HEK293 (cell line): Measurements from ENCODE around the gene MBD1.
A peak's percentile ranks its signal among the peaks of the same experiment; 100 is the strongest.

Source experiments
- FEZF1 ChIP-seq: fragments of 450-650 bp; formaldehyde crosslinking; IDR thresholded peaks from 2 replicates; pipeline ENCODE4 v1.5.1; 2016; ENCODE audit warnings: missing biosample characterization, missing genetic modification characterization
- GFI1B ChIP-seq: fragments of 450-650 bp; formaldehyde crosslinking; IDR thresholded peaks from 2 replicates; pipeline ENCODE4 v1.5.1; 2016; ENCODE audit warnings: missing biosample characterization, missing genetic modification characterization
- GLIS1 ChIP-seq: fragments of 450-650 bp; formaldehyde crosslinking; IDR thresholded peaks from 2 replicates; pipeline ENCODE4 v1.5.1; 2016; ENCODE audit warnings: missing biosample characterization, missing genetic modification characterization
- RBAK ChIP-seq: fragments of 450-650 bp; formaldehyde crosslinking; IDR thresholded peaks from 2 replicates; pipeline ENCODE4 v1.5.1; 2016; ENCODE audit warnings: missing biosample characterization, missing genetic modification characterization
- ZNF133 ChIP-seq: fragments of 450-650 bp; formaldehyde crosslinking; IDR thresholded peaks from 2 replicates; pipeline ENCODE4 v1.5.1; 2016; ENCODE audit warnings: missing biosample characterization, missing genetic modification characterization
- ZNF140 ChIP-seq: fragments of 450-650 bp; formaldehyde crosslinking; IDR thresholded peaks from 2 replicates; pipeline ENCODE4 v1.5.1; 2016; ENCODE audit warnings: missing biosample characterization, missing genetic modification characterization
- ZNF146 ChIP-seq: fragments of 450-650 bp; formaldehyde crosslinking; IDR thresholded peaks from 2 replicates; pipeline ENCODE4 v1.5.1; 2016; ENCODE audit warnings: missing biosample characterization, missing genetic modification characterization
- ZNF155 ChIP-seq: fragments of 450-650 bp; formaldehyde crosslinking; IDR thresholded peaks from 2 replicates; pipeline ENCODE4 v1.5.1; 2016; ENCODE audit warnings: missing biosample characterization, missing genetic modification characterization
- ZNF157 ChIP-seq: fragments of 450-650 bp; formaldehyde crosslinking; IDR thresholded peaks from 2 replicates; pipeline ENCODE4 v1.5.1; 2016; ENCODE audit warnings: missing biosample characterization, missing genetic modification characterization
- ZNF169 ChIP-seq: fragments of 450-650 bp; formaldehyde crosslinking; IDR thresholded peaks from 2 replicates; pipeline ENCODE4 v1.5.1; 2016; ENCODE audit warnings: missing biosample characterization, missing genetic modification characterization
- ZNF2 ChIP-seq: fragments of 450-650 bp; formaldehyde crosslinking; IDR thresholded peaks from 2 replicates; pipeline ENCODE4 v1.5.1; 2016; ENCODE audit warnings: missing biosample characterization, missing genetic modification characterization
- ZNF23 ChIP-seq: fragments of 450-650 bp; formaldehyde crosslinking; IDR thresholded peaks from 2 replicates; pipeline ENCODE4 v1.5.1; 2016; ENCODE audit warnings: missing biosample characterization, missing genetic modification characterization, borderline replicate concordance
- ZNF302 ChIP-seq: fragments of 450-650 bp; formaldehyde crosslinking; IDR thresholded peaks from 2 replicates; pipeline ENCODE4 v1.5.1; 2016; ENCODE audit warnings: missing biosample characterization, missing genetic modification characterization, low read depth
- ZNF335 ChIP-seq: fragments of 450-650 bp; formaldehyde crosslinking; conservative IDR thresholded peaks from 2 replicates; pipeline ENCODE4 v1.5.1; 2016; ENCODE audit warnings: missing biosample characterization, missing genetic modification characterization
- ZNF416 ChIP-seq: fragments of 450-650 bp; formaldehyde crosslinking; IDR thresholded peaks from 2 replicates; pipeline ENCODE4 v1.5.1; 2016; ENCODE audit warnings: missing biosample characterization, missing genetic modification characterization
- ZNF555 ChIP-seq: fragments of 450-650 bp; formaldehyde crosslinking; conservative IDR thresholded peaks from 2 replicates; pipeline ENCODE4 v1.5.1; 2017; ENCODE audit warnings: missing biosample characterization, mild to moderate bottlenecking, missing genetic modification characterization, inconsistent platforms
- ZNF596 ChIP-seq: fragments of 450-650 bp; IDR thresholded peaks from 2 replicates; pipeline ENCODE4 v1.5.0; 2018; ENCODE audit warnings: missing biosample characterization, mild to moderate bottlenecking, missing genetic modification characterization, moderate library complexity
- ZNF610 ChIP-seq: fragments of 450-650 bp; formaldehyde crosslinking; IDR thresholded peaks from 2 replicates; pipeline ENCODE4 v1.5.1; 2016; ENCODE audit warnings: missing biosample characterization, missing genetic modification characterization, borderline replicate concordance
- ZNF621 ChIP-seq: fragments of 450-650 bp; formaldehyde crosslinking; IDR thresholded peaks from 2 replicates; pipeline ENCODE4 v1.5.1; 2017; ENCODE audit warnings: missing biosample characterization, missing genetic modification characterization
- ZNF623 ChIP-seq: fragments of 450-650 bp; formaldehyde crosslinking; IDR thresholded peaks from 2 replicates; pipeline ENCODE4 v1.5.1; 2016; ENCODE audit warnings: missing biosample characterization, missing genetic modification characterization
- ZNF747 ChIP-seq: fragments of 450-650 bp; formaldehyde crosslinking; IDR thresholded peaks from 2 replicates; pipeline ENCODE4 v1.5.1; 2016; ENCODE audit warnings: missing biosample characterization, missing genetic modification characterization
- TF ChIP-seq, protein P1 (sequence below): fragments of 450-650 bp; formaldehyde crosslinking; IDR thresholded peaks from 2 replicates; pipeline ENCODE4 v1.5.0; 2017; ENCODE audit warnings: missing biosample characterization, missing genetic modification characterization, borderline replicate concordance
- TF ChIP-seq, protein P2 (sequence below): fragments of 450-650 bp; formaldehyde crosslinking; IDR thresholded peaks from 2 replicates; pipeline ENCODE4 v1.5.1; 2016; ENCODE audit warnings: missing biosample characterization, missing genetic modification characterization
- TF ChIP-seq, protein P3 (sequence below): fragments of 450-650 bp; formaldehyde crosslinking; conservative IDR thresholded peaks from 2 replicates; pipeline ENCODE4 v1.5.1; 2016; ENCODE audit warnings: low read depth, missing biosample characterization, missing genetic modification characterization
- TF ChIP-seq, protein P4 (sequence below): fragments of 450-650 bp; formaldehyde crosslinking; IDR thresholded peaks from 2 replicates; pipeline ENCODE4 v1.5.1; 2016; ENCODE audit warnings: missing biosample characterization, missing genetic modification characterization
- TF ChIP-seq, protein P5 (sequence below): fragments of 450-650 bp; formaldehyde crosslinking; IDR thresholded peaks from 2 replicates; pipeline ENCODE4 v1.5.1; 2016; ENCODE audit warnings: missing biosample characterization, missing genetic modification characterization

MBD1 gene

DNA sequence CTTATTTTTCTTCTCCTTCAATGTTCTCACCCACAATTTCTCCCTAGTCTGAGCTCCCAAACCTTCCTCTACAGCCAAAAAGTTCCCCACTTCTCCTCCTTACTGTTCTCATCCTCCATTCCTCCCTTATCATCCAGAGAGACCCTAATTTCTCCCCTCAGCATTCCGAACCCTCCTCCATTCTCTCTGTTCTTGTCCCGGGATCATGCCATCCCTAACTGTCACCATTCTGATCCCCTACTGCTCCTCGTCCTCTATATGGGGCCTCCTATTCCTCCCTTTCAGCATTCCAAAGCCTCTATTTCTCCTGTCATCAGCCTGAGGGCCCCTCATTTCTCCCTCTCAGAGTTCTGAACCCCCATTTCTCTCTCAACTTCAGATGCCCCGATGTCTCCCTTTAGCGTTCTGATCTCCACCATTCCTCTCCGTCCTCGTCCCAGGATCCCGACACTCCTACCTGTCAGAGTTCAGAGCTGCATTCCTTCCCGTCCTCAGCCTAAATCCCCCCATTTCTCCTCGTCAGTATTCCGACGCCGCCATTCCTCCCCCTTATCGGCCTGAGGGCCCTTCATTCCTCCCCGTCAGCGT lies 522 bp downstream of the MBD1 start (continued):
- TF ChIP-seq ZNF596 (no peak), ZNF335 (tag by site-specific recombination) (no peak), RBAK (tag by site-specific recombination) (0 out of 2 replicates have a peak, but pooled peaks have one; percentile 9), ZNF140 (tag by site-specific recombination) (no peak), ZNF610 (tag by site-specific recombination) (no peak), ZNF747 (tag by site-specific recombination) (no peak), ZNF2 (no peak), ZNF133 (tag by site-specific recombination) (no peak; the same call in 1 of the 2 replicates), ZNF416 (tag by site-specific recombination) (peak; percentile 73; the same call in 1 of the 2 replicates), GLIS1 (tag by site-specific recombination) (no peak), ZNF146 (tag by site-specific recombination) (0 out of 2 replicates have a peak, but pooled peaks have one; percentile 7), ZNF155 (tag by site-specific recombination) (no peak; the same call in 1 of the 2 replicates), GFI1B (tag by site-specific recombination) (no peak), ZNF157 (tag by site-specific recombination) (peak; percentile 36; the same call in 1 of the 2 replicates), FEZF1 (tag by site-specific recombination) (0 out of 2 replicates have a peak, but pooled peaks have one; percentile 1), ZNF621 (tag by site-specific recombination) (no peak), ZNF555 (tag by site-specific recombination) (no peak), ZNF623 (tag by site-specific recombination) (peak; percentile 31; the same call in 1 of the 2 replicates), ZNF169 (0 out of 2 replicates have a peak, but pooled peaks have one; percentile 4), ZNF302 (tag by site-specific recombination) (0 out of 2 replicates have a peak, but pooled peaks have one; percentile 10), ZNF23 (tag by site-specific recombination) (no peak)
- TF ChIP-seq, protein P1, sequence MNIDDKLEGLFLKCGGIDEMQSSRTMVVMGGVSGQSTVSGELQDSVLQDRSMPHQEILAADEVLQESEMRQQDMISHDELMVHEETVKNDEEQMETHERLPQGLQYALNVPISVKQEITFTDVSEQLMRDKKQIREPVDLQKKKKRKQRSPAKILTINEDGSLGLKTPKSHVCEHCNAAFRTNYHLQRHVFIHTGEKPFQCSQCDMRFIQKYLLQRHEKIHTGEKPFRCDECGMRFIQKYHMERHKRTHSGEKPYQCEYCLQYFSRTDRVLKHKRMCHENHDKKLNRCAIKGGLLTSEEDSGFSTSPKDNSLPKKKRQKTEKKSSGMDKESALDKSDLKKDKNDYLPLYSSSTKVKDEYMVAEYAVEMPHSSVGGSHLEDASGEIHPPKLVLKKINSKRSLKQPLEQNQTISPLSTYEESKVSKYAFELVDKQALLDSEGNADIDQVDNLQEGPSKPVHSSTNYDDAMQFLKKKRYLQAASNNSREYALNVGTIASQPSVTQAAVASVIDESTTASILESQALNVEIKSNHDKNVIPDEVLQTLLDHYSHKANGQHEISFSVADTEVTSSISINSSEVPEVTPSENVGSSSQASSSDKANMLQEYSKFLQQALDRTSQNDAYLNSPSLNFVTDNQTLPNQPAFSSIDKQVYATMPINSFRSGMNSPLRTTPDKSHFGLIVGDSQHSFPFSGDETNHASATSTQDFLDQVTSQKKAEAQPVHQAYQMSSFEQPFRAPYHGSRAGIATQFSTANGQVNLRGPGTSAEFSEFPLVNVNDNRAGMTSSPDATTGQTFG (tag by site-specific recombination), result 0 out of 2 replicates have a peak, but pooled peaks have one; percentile 46
- TF ChIP-seq, protein P2, sequence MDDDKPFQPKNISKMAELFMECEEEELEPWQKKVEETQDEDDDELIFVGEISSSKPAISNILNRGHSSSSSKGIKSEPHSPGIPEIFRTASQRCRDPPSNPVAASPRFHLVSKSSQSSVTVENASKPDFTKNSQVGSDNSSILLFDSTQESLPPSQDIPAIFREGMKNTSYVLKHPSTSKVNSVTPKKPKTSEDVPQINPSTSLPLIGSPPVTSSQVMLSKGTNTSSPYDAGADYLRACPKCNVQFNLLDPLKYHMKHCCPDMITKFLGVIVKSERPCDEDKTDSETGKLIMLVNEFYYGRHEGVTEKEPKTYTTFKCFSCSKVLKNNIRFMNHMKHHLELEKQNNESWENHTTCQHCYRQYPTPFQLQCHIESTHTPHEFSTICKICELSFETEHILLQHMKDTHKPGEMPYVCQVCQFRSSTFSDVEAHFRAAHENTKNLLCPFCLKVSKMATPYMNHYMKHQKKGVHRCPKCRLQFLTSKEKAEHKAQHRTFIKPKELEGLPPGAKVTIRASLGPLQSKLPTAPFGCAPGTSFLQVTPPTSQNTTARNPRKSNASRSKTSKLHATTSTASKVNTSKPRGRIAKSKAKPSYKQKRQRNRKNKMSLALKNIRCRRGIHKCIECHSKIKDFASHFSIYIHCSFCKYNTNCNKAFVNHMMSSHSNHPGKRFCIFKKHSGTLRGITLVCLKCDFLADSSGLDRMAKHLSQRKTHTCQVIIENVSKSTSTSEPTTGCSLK (tag by site-specific recombination), result 0 out of 2 replicates have a peak, but pooled peaks have one; percentile 17
- TF ChIP-seq, protein P3, sequence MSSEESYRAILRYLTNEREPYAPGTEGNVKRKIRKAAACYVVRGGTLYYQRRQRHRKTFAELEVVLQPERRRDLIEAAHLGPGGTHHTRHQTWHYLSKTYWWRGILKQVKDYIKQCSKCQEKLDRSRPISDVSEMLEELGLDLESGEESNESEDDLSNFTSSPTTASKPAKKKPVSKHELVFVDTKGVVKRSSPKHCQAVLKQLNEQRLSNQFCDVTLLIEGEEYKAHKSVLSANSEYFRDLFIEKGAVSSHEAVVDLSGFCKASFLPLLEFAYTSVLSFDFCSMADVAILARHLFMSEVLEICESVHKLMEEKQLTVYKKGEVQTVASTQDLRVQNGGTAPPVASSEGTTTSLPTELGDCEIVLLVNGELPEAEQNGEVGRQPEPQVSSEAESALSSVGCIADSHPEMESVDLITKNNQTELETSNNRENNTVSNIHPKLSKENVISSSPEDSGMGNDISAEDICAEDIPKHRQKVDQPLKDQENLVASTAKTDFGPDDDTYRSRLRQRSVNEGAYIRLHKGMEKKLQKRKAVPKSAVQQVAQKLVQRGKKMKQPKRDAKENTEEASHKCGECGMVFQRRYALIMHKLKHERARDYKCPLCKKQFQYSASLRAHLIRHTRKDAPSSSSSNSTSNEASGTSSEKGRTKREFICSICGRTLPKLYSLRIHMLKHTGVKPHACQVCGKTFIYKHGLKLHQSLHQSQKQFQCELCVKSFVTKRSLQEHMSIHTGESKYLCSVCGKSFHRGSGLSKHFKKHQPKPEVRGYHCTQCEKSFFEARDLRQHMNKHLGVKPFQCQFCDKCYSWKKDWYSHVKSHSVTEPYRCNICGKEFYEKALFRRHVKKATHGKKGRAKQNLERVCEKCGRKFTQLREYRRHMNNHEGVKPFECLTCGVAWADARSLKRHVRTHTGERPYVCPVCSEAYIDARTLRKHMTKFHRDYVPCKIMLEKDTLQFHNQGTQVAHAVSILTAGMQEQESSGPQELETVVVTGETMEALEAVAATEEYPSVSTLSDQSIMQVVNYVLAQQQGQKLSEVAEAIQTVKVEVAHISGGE, result no peak
- TF ChIP-seq, protein P4, sequence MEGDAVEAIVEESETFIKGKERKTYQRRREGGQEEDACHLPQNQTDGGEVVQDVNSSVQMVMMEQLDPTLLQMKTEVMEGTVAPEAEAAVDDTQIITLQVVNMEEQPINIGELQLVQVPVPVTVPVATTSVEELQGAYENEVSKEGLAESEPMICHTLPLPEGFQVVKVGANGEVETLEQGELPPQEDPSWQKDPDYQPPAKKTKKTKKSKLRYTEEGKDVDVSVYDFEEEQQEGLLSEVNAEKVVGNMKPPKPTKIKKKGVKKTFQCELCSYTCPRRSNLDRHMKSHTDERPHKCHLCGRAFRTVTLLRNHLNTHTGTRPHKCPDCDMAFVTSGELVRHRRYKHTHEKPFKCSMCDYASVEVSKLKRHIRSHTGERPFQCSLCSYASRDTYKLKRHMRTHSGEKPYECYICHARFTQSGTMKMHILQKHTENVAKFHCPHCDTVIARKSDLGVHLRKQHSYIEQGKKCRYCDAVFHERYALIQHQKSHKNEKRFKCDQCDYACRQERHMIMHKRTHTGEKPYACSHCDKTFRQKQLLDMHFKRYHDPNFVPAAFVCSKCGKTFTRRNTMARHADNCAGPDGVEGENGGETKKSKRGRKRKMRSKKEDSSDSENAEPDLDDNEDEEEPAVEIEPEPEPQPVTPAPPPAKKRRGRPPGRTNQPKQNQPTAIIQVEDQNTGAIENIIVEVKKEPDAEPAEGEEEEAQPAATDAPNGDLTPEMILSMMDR (tag by site-specific recombination), result no peak
- TF ChIP-seq, protein P5, sequence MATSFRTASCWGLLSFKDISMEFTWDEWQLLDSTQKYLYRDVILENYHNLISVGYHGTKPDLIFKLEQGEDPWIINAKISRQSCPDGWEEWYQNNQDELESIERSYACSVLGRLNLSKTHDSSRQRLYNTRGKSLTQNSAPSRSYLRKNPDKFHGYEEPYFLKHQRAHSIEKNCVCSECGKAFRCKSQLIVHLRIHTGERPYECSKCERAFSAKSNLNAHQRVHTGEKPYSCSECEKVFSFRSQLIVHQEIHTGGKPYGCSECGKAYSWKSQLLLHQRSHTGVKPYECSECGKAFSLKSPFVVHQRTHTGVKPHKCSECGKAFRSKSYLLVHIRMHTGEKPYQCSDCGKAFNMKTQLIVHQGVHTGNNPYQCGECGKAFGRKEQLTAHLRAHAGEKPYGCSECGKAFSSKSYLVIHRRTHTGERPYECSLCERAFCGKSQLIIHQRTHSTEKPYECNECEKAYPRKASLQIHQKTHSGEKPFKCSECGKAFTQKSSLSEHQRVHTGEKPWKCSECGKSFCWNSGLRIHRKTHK (tag by site-specific recombination), result no peak
